HG02588 (cell line): ENCODE data around the gene RBM44.
"Not testable (repeated sequence)": the region's sequence is repeated elsewhere in the genome, so short reads cannot be mapped to it uniquely, and the experiment has no call there.

Source experiments
- ATAC-seq: cut with Tn5 transposase; IDR thresholded peaks from one replicate; pipeline ENCODE4 v1.9.1; 2021; ENCODE audit warnings: mild to moderate bottlenecking, moderate library complexity; ENCODE audit not compliant: unreplicated experiment

Gene RBM44

DNA sequence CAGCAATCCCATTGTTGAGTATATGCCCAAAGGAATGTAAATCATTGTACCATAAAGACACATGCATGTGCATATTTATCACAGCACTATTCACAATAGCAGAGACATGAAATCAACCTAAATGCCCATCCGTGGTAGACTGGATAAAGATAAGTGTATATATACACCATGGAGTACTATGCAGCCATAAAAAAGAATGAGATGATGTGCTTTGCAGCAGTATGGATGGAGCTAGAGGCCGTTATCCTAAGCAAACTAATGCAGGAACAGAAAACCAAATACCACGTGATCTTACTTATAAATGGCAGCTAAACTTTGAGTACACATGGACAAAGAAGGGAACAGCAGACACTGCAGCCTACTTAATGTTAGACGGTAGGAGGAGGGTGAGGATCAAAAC lies 42.5 kb downstream of the RBM44 start:
- no peak for ATAC-seq

DNA sequence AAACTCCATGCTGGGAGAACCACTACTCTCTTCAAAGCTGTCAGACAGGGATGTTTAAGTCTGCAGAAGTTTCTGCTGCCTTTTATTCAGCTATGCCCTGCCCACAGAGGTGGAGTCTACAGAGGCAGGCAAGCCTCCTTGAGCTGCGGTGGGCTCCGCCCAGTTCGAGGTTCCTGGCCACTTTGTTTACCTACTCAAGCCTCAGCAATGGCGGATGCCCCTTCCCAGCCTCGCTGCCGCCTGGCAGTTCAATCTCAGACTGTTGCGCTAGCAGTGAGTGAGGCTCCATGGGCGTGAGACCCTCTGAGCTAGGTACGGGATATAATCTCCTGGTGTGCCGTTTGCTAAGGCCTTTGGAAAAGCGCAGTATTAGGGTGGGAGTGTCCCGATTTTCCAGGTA lies 50.4 kb downstream of the RBM44 start:
- ATAC-seq: not testable (repeated sequence)

DNA sequence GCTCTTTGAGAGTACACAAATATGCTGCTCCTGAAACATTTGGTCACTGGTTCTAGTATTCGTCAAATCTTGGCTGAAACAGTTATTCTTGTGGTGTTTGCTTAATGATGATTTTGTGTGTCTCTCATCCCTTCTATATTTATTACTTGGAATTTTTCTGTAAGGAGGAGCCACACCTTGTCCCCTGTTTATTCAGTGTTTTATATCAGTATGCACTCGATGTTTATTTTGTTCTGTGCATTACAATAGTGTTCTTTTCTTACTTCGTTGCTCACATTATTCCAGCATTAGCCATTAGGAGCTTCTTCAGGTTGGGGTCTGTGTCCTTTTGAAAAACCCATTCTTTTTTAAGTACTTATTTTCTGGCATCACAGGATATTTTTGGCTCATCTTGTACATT lies 55.7 kb downstream of the RBM44 start:
- no peak for ATAC-seq

DNA sequence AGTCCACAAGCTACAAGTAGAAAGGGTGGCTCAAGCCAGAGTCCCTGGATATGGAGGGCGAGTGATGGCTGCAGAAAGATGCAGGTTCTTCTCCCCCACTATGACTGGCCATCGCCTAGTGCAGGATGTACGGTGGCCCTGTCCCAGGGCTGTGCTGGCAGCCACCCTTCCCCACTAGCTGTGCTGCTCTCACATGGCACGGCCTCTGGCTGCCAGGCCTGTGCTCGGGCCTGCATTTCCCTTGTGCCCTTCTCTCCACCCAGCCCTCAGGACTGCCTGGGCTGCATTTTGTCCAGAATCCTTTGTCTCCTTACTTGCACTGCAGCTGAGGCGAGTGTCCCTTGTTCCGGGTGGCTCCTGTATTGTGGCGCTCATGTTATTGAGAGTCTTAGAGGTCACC lies 59.2 kb downstream of the RBM44 start:
- no peak for ATAC-seq

DNA sequence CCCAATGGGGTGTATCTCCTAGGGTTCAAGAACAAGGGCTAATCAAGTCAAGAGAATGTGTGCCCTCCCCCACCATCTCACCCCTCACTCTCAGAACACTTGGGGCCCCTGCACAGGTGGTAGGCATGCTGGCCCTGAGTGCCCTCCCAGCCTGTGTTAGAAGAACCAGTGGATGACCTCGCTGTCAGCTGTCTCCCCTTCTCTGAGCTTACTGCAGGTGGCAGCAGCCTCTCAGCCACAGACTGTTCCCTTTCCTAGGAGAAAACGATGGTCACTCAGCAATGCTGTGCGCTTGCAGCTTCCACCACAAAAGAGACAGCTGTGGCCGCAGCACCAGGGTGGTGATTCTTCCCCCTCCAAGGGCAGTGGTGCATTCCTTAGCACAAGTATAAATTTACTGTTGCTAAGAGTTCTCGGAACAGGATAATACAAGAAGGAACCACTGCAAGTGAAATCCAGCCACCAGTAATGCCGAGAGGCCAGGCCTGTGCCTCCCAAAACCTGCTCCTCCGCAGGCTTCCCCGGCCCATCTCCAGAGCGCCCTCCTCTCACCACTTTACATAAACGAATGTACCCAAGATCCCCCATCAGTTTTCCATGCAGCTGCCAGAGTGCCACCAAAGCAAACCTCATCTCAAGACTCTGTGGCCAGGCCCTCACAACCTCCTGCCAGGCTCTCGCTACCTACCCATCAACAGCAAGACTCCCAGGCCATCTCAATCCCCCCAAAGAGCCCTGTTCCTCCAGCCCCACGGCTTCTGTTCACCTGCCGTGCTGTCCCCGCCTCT lies 59.9 kb downstream of the RBM44 start:
- ATAC-seq: no peak

DNA sequence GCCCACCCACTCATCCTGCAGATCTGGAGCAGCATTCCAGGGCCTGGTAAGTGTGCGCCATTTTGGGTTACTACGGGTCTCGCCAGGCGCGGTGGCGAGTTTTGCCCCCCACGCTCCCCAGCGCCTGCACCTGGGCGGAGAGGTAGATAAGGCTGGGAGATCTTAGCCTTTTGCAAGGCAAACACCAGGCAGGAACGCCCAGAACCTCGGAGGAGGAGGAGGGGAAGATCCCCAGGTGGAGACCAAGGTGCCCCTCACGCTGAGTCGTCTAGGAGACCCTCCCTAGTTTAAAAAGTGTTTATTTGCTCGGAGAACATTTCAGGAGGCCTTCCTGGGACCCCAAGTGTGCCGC lies 60.5 kb downstream of the RBM44 start:
- ATAC-seq: no peak

DNA sequence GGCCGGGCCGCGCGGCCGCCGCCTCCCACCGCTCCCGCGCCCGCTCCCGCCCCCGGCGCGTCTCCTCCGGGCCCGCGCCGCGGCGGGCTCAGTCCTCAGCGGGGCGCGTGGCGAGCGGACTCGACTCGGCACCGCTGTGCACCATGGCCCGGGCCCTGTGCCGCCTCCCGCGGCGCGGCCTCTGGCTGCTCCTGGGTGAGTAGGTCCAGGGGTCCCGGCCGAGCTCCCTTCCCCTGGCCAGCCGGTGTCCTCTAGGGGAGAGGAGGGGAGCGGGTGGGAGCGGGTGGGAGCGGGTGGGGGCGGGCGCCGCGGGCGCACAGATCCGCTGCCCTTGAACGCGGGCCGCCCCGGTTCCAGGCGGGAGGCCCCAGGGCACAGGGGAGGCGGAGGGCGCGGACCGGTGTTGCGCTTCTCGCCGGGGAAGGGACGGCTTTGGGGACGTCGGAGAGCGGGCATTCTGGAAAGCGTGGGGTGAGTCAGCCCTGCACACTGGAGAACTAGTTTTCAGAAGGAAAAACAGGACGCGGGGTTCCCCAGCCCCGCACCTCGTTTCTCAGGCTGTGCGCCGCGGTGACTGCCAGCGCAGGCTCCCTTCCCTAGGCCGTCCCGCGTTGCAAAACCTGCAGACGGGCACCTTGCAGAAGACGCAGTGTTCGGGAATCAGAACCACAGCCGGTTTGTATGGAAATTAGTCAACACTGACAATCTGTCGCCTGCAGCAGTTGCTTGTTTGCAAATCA lies 61.1 kb downstream of the RBM44 start, which contains the start of gene RAMP1:
RAMP1 (plus strand) TSS at position 91 of the 740 bp plus-strand sequence; CDS start at position 144, 53 bp downstream.
- no peak for ATAC-seq

DNA sequence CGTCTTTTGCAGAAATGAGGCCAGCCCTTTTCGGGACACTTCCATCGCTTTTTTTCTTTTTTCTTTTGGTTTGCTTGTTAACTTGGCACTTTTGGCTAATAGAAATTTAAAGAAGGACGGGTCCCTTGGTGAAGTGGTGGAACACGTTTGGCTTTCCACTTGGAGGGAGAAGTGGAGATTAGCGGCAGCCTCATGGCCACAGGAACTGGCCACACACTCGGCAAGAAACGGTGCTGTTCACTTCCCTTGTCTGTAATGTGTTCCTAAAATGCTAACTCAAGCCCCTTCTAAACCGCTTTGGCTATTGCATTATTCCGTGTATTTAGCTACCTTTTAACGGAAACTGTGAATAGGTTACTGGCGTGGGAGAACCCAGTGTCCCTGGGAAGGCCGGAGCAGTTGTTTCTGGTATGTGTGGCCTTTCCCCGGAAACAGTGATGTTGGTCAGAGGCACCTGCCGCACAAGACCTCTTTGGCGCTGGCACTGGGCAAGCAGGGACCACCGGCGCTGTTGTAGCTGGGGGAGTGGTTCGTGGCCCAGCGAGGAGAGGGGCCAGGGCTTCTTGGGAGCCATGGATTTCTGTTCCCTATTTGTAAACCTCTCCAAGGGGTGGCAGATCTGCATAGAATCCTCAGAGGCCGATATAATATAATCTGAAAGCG lies 61.8 kb downstream of the RBM44 start:
- no peak for ATAC-seq

DNA sequence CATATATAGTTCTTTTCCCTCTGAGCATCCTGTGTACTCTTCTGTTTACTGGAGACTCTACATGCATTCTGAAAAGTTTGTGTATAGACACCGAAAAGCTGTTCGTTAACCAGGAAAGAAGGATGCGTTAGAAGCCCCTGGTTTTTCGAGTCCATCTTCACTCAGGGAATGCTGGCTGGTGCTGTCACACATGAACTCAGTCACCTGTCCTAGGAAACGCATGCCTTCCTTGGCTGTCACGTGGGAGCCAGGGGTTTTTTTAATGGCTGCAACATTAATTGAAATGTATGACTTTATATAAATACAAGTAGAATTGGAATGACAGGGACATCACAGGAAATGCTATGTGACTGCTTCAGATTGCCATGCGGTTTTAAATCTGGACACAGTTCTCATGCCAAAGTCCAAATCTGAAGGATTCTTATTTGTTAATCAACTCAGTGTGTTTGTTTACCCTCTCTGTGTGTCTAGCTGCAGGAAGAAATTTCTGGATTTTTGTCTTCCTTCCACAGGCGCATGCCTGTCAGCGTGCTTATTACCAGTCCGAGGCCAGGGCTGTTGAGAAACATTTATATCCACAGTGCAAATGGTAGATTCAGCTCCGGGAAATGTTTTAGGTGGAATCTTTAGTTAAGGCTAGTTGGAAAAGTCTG lies 63.4 kb downstream of the RBM44 start:
- no peak for ATAC-seq

DNA sequence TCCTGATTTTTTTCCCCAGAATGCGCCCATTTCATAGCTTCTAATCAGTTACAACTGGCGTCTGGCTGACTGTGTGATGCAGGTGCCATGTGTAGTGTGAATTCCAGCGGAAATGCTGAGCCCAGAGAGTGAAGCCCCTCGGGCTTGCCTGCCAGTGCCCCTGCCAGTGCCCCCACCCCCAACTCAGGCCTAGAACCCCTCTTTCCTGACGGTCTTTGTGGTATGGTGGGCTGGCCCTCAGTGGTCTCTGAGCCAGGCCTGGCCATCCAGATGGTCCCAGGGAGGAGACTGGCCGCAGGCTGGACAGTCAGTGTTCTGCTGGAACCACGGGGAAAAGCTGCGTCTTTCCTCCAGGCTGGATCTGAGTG lies 63.9 kb downstream of the RBM44 start:
- no peak for ATAC-seq

DNA sequence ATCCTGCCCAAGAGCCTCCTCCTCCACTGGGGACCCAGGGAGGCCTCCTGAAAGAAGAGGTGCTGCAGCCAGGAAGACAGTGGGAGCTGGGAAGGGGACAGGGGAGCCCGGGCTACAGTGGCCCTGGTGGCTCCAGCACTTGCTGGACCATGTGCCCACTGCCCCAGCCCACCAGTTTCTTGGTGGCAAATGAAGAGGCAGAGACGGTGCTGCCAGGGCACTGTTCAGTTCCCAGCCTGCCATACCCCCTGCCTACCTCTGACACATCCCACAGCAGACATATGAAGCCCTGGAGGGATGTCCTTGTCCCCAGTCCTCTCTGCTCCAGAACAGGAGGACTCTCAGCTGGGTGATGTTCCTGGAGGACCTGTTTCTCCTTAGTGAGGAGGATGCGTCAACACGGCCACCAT lies 64.5 kb downstream of the RBM44 start:
- no peak for ATAC-seq

DNA sequence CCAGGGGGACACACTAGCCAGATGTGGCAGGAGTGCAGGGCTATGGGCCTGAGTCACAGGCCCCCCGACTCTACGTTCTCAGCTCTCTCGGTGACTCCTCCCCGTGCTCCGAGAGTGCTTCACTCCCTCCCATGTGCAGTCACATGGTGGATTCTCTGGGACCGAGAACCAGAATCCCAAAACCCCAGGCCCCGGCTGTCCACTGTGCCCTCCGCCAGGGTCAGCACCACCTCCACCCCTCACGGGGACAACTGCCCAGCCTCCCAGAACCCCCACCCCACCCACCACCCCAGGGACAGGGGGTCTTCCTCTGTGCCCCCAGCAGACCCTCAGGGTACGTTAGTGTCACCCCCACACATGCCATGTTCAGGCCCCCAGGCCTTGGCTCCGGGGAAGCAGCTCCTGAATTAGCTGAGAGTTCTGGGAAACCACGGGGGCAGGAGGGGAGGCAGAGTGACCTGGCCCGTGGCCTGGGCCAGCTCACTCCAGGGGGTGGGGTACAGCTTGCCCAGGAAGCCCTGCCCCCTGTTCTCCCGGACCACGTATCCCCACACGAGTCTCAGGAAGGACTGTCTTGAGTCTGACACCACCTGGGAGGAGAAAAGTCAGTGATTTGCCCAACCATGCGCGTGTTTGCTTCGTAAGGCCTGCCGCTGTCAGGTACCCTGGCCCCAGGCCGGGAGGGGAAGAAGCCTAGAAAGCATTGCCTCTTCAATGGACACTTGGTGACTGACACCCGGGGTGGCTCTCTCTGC lies 65.3 kb downstream of the RBM44 start:
- no peak for ATAC-seq

DNA sequence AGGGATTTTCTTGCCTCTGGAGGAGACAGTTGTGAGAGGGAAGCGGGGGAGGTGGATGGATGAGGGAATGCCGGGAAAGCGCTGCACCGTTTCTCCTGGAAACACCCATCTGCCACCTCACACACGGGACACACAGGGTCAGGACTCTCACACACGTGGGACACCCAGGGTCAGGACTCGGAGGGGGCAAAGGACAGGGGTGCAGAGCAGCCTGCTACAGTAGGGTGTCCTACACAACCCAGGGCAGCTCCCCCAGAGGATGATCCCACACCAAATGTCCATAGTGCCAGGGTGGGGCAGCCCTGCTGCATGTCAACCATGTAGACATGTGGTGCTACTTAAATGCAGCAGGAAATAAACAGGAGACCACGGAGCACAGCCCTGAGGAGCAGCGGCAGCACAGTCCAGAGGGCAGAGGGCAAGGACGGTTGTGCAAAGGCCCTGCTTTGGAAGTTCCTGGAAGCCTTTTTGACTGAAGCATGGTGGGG lies 65.9 kb downstream of the RBM44 start:
- ATAC-seq: no peak

DNA sequence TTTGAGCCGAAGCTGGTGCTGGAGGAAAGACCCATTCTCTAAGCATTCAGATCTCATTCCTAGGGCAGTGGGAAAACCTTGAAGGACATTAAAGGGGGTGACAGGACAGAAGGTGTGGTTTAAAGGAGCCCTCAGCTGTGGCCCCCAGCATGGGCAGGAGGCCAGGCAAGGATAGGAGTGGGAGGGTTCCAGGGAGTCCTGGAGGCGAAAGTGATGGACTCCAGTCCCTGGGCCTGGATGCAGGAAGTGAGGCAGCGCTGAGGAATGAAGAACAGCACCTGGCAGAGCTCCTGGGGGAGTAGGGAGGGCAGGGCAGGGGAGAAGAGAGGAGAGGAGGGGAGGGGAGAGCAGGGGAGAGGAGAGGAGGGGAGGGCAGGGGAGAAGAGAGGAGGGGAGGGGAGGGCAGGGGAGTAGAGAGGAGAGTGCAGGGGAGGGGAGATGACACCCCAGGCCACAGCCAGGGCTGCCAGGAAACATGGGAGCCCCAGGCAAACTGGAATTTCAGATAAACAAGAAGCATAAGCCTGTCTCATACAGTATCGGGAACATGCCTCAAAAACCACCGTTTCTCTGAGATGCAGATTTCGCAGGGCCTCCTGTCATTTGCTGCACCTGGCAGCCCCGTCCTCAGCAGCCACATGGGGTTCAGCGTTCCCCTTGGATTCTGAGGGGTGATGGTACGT lies 66.5 kb downstream of the RBM44 start:
- no peak for ATAC-seq

DNA sequence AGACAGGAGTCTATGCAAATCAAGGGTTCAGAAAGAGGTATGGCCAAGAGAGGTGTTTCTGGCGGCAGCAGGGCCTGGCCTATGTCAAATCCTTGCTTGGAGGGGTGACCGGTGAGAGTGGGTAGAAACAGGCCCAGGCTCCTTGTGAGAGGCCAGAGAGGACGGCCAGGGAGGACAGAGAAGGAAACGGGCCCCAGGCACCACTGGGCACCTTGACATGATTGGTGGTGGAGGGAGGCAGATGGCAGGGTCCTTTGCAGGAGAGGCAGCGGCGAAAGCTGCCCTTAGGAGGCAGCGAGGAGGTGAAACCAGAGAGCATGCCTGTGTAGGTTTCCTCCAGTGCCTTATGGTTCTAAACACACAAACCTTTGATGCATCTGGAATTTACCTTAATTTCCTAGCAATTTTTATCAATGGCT lies 67.1 kb downstream of the RBM44 start:
- no peak for ATAC-seq

DNA sequence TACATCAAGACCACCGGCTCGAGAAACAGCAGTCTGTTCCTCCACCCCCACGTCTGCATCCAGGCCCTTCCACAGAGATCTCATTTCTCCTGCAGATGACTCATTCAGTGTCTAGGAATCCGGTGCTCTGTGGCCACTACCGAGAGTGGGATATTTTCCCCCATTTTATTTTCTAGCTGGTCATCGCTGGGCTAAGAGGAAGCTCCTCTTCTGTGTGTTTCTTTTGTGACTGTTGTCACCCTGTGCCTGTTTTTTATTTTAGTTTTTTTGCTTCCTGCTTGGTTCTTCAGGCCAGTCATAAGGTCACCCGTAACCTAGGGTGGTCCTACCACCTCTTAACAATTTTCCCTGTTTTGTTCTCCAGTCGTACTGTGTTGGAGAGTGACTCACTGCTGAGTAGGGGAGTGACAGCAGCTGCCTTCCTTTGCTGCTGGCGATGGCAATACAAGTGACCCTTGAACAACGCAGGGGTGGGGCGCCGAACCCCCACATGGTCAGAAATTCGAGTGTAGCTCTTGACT lies 67.6 kb downstream of the RBM44 start:
- ATAC-seq: no peak

DNA sequence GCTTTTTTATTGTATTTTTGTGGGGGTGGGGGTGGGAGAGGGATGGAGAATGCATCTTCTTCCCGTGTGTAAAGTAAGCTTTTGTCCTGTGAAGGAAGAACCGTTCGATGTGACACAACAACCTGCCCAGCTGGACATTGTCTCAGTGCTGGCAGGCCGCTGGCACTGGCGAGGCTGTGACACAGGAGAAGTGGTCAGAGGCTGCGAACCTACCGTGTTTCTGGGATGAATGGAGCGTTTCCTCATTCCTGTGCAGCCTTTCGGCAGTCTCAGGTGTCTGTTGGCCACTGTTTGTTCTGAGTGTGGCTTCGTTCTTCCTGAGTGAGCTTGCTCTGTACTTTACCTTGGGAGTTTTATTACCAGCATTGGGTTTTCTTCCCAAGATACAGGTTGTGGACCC lies 68.9 kb downstream of the RBM44 start:
- ATAC-seq: no peak

DNA sequence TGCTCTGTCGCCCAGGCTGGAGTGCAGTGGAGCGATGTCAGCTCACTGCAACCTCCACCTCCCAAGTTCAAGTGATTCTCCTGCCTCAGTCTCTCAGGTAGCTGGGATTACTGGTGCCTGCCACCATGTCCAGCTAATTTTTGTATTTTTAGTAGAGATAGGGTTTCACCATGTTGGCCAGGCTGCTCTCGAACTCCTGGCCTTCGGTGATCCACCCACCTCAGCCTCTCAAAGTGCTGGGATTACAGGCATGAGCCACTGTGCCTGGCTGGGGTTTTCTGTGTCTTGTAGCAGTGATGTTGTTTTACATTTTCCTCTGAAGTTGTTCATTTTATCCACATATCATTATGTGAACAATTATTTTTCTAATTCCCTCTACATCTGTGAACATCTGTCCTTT lies 69.5 kb downstream of the RBM44 start:
- ATAC-seq: not testable (repeated sequence)

DNA sequence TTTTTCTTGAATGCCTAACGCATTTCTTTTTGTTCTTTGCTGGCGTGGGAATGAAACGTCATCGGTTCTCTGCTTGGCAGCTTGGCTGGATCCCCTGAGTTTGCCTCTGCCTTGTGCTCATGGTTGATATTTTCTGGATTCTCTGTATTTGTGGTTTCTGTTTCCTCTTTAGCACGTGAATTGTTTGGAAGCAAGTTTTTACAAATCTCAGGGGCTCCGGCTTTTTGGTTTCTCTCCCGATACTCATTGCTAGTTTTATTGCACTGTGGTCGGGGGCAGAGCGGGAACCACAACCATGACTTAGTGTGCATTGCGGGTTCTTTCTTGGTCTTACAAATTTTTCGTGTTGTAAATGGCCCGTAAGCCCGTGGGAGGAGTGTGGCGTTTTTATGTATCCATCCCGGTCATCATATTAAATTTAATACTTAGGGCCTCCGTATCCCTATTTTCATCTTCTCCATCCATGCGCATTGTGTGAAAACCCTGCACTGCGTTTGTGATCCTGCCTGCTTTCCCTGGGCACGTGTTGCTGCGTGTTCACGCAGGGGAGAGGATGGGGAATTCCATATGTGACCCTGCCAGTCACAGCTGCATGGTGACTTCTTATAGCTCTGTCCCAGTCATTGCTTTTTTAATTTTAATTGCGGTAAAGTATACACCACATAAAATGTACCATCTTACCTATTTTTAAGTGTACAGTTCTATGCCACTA lies 70.2 kb downstream of the RBM44 start:
- no peak for ATAC-seq
